Measurements from ENCODE around the gene FBXO44. TPM values are rescaled to one million over a fixed set of nuclear protein-coding genes. Genes with fewer than 3 reads are reported as not detected.

Gene FBXO44
- total RNA-seq, 1 experiment from 2014 or later = 24.5 TPM

- Histone ChIP-seq H3K79me1 (ENCODE audit: insufficient read depth, low read depth, low read length, poor library complexity, severe bottlenecking) (no peaks in the 10 kb centered on the region), H3K23ac (ENCODE audit: insufficient read length, low read depth, low read length) (no peak overlapping the region), H2BK15ac (ENCODE audit: low read depth, low read length) (no peak overlapping the region), H3K9me3 (ENCODE audit: control insufficient read depth, low read depth, low read length) (no peaks in the 10 kb centered on the region), H3K9ac (ENCODE audit: extremely low read depth, insufficient read length, low read length) (no peak overlapping the region), H4K20me1 (ENCODE audit: control insufficient read depth, insufficient read depth, insufficient read length) (no peaks in the 10 kb centered on the region), H3K14ac (ENCODE audit: insufficient read depth, low read length) (no peak overlapping the region), H3K27ac (ENCODE audit: insufficient read length, low read depth, low read length) (no peak overlapping the region), H4K91ac (ENCODE audit: insufficient read length, low read depth, low read length) (no peak overlapping the region), H2BK20ac (ENCODE audit: low read depth, low read length, poor library complexity, severe bottlenecking) (no peak overlapping the region), H3K4me2 (ENCODE audit: insufficient read depth, insufficient read length, low read length) (no peak overlapping the region), H3K18ac (ENCODE audit: insufficient read length, low read depth, low read length) (no peak overlapping the region), H3K4ac (ENCODE audit: low read depth, low read length) (no peak overlapping the region), H2BK120ac (ENCODE audit: low read depth, low read length, poor library complexity, severe bottlenecking) (no peak overlapping the region), H3T11ph (ENCODE audit: low read length) (no peak overlapping the region), H3K23me2 (ENCODE audit: insufficient read length, low read depth, low read length, poor library complexity, severe bottlenecking) (no peaks in the 10 kb centered on the region), H2AK5ac (ENCODE audit: insufficient read length, low read length) (no peak overlapping the region), H4K8ac (replicated peaks; ENCODE audit: insufficient read length, low read depth, low read length) (no peak overlapping the region), H2AFZ (ENCODE audit: low read length) (no peak overlapping the region), H3K56ac (ENCODE audit: insufficient read length, low read depth, low read length) (no peak overlapping the region), H4K5ac (ENCODE audit: insufficient read length, low read depth, low read length) (no peak overlapping the region), H2BK12ac (ENCODE audit: insufficient read length, low read depth, low read length) (no peak overlapping the region), H3K79me2 (ENCODE audit: insufficient read depth, low read length) (no peaks in the 10 kb centered on the region), H3K27me3 (ENCODE audit: insufficient read depth, low read length) (no peaks in the 10 kb centered on the region), H2BK5ac (ENCODE audit: insufficient read length, low read length) (no peak overlapping the region), H3K4me1 (ENCODE audit: insufficient read depth, low read length) (no peaks in the 10 kb centered on the region)
- Mint-ChIP-seq H3K27me3 (ENCODE audit: low read depth) (peaks cover 17% of the 10 kb centered on the region), H3K4me3 (no peak overlapping the region), H3K4me1 (peaks cover 4 to 10% of the 10 kb centered on the region in 2 experiments; a peak in 3 of 4 replicates), H3K36me3 (ENCODE audit: insufficient read depth in 1 of 3, low read depth in 3 of 3) (no peaks in the 10 kb centered on the region), H3K9me3 (no peaks in the 10 kb centered on the region; a peak in 1 of 5 replicates), H3K27ac (no peak overlapping the region)
- no peak for TF ChIP-seq CTCF (conservative IDR thresholded peaks at IDR 0.05)
- WGBS (ENCODE audit: extremely low coverage, insufficient read length, low lambda C conversion rate) = no CpG with 5 or more reads among the region's 5 CpGs
- DNase-seq = no peak
Observed at GRCh38 chr1:11645270-11645669, 9.4 kb upstream of the FBXO44 start.

Data from H9 (cell line).